ENCODE data around the gene SKA3.

The SKA3 gene

DNA sequence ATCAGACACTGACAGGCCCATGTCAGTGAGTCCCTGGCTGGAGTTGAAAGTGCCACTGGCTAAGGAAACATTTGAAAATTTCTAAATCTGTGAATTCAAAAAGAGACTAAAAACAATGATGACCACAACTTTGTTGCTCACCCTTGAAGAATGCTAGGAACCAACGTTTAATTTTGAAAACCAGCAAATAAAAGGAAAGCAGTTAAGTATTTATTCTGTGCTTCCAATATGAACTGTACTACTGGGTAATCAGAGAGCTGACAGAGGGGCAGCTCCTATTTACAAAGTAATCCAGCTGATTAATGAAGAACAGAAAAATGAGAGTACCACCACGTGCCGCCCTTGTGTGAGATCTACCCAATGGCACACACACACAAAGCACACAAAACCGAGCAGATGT lies 70.3 kb downstream of the SKA3 start:
- DNase-seq = no peak

DNA sequence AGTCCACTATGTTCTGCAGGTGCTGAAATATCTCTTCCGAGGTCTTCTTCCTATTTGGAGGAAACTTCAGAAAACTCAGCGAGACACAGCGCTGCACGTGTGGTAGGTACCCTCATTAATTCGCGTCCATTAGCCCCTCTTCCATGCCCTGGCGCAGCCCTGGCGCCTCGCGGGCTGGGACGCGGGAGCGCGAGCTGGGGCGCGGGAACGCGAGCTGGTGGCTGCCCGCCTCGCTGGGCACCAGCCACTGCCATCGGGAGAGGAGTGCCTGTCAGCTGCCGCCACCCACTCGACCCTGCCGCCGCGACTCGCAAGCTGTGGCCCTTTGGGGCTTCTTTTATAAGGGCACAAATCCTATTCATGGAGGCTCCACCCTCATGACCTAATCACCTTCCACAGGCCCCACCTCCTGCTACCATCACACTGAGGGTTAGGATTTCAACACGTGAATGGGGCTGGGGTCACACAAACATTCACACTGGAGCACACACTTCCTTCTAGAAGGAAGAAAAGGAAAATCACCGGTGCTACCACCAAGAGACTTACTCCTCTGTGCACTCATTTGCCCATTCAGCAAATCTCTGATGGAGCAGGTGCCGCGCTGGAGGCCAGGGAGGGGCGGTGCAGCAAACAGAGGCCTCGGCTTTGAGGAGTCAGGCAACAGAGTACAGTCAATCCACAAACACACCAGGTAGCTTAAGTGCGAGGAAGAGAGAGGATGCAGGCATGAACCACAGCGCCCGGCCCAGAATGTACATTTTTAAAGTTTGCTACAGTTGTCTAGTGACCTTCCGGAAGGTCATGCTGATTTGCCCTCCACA lies 71.9 kb downstream of the SKA3 start:
- no peak for DNase-seq
